Uterus (tissue), 4 donors: Measurements from ENCODE around the gene DCUN1D1. TPM values are rescaled to one million over a fixed set of nuclear protein-coding genes. Genes with fewer than 3 reads are reported as not detected.

Experiments used
- total RNA-seq, 4 donors: library from RNA; depleted of rRNA in 3 of 4; stranded (reverse); fragments of >200 nt in 3 of 4; gene quantifications; one replicate each; pipeline versions ENCODE4 v1.1.0 to v1.2.4, GENCODE V29; 2014 to 2023
- donor health status: DM: yes; HTN: yes; CAD: no.

Gene DCUN1D1
- total RNA-seq, 4 donors from 2014 or later: 13.1 to 70.4 (median 33.3) TPM

Other genes starting within 250 kb of the DCUN1D1 start
- gene ATP11B, start 187.0 kb downstream of the DCUN1D1 start, total RNA-seq: 100 to 1,000 TPM in 2 of 4 donors, 10 to 100 TPM in 2; 53.5 to 136 (median 95.1) TPM
- gene MCCC1, start 119.0 kb upstream of the DCUN1D1 start, total RNA-seq: 10 to 100 TPM; 20.5 to 40.3 (median 35.0) TPM
- gene LAMP3, start 182.2 kb upstream of the DCUN1D1 start, total RNA-seq: under 1 TPM in 1 of 4 donors, not detected in 3; 0.28 TPM